ENCODE data around the gene TTI1.

TTI1 gene

GRCh38 chr20:37936041-37936440 is 97.2 kb downstream of the TTI1 start:
- no peak for DNase-seq (ENCODE audit: low spot score)

DNA sequence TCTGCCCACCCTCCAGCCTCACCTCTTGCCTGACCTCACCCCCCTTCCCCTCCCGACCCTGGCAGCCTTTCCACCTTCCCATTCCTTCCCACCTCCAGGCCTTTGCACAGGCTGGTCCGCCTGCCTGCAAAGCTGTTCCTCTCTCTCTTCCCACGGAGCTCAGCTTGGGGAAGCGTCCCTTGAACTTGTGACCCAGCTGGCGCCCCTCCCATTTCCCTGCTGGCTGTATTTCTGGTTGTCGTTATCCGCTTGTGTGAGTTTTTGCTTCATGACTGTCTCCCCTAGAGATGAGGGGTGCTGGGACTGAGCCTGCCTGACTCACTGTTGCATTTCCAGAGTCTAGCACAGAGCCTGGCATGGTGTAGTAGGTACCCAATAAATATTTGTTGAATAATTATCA is 97.8 kb downstream of the TTI1 start:
- no peak for DNase-seq (ENCODE audit: low spot score)

GRCh38 chr20:37934634-37935375 is 98.5 kb downstream of the TTI1 start:
- no peak for DNase-seq (ENCODE audit: low spot score)

- DNase-seq (ENCODE audit: low spot score): no peak
These were observed 99.2 kb downstream of the TTI1 start for GRCh38 chr20:37933786-37934633.

Measured in germinal center (tissue), 1 donor.